Astrocyte (in vitro differentiated cells and primary cell): Measurements from ENCODE around the gene LRSAM1. TPM values are rescaled to one million over a fixed set of nuclear protein-coding genes. Genes with fewer than 3 reads are reported as not detected.
A peak's percentile ranks its signal among the peaks of the same experiment; 100 is the strongest.

Experiments
- DNase-seq: peaks from one replicate; pipeline ENCODE4 v3.0.0-alpha.2; 2010; ENCODE audit warnings: low read depth
- FAIRE-seq: peaks from 2 replicates; lab custom pipeline; 2011; peaks lifted over from hg19 to GRCh38; lab: Jason Lieb, UNC
- H2AFZ ChIP-seq: 2 replicates; pipeline ENCODE4 v1.6.0; 2012; ENCODE audit warnings: low read depth, low read length, inconsistent platforms
- H3K27ac ChIP-seq: 2 replicates; pipeline ENCODE4 v1.5.1; 2011; ENCODE audit warnings: low read depth, low read length, inconsistent platforms
- H3K27me3 ChIP-seq: 2 replicates; pipeline ENCODE4 v1.6.0; 2011; ENCODE audit warnings: low read length, inconsistent platforms; ENCODE audit not compliant: insufficient read depth
- H3K36me3 ChIP-seq: 2 replicates; pipeline ENCODE4 v1.5.1; 2011; ENCODE audit warnings: low read length, inconsistent platforms; ENCODE audit not compliant: insufficient read depth
- H3K4me1 ChIP-seq: 2 replicates; pipeline ENCODE4 v1.5.1; 2011; ENCODE audit warnings: low read length, inconsistent platforms; ENCODE audit not compliant: insufficient read depth
- H3K4me2 ChIP-seq: 2 replicates; pipeline ENCODE4 v1.6.0; 2012; ENCODE audit warnings: low read length, inconsistent platforms
- H3K4me3 ChIP-seq: 2 replicates; pipeline ENCODE4 v1.5.1; 2011; ENCODE audit warnings: low read depth, mild to moderate bottlenecking, low read length, inconsistent platforms; ENCODE audit not compliant: insufficient read depth
- H3K79me2 ChIP-seq: 2 replicates; pipeline ENCODE4 v1.6.0; 2012; ENCODE audit warnings: mild to moderate bottlenecking, low read length, inconsistent platforms; ENCODE audit not compliant: insufficient read depth
- H3K9ac ChIP-seq: 2 replicates; pipeline ENCODE4 v1.6.0; 2012; ENCODE audit warnings: mild to moderate bottlenecking, low read length, inconsistent platforms
- H3K9me3 ChIP-seq: 2 replicates; pipeline ENCODE4 v1.5.1; 2012; ENCODE audit warnings: low read depth, mild to moderate bottlenecking, low read length, inconsistent platforms; ENCODE audit not compliant: insufficient read depth
- H4K20me1 ChIP-seq: 2 replicates; pipeline ENCODE4 v1.6.0; 2012; ENCODE audit warnings: low read length, inconsistent platforms; ENCODE audit not compliant: insufficient read depth
- H3K27ac Mint-ChIP-seq: one replicate; pipeline ENCODE4 v1.8.0; 2021; ENCODE audit warnings: mild to moderate bottlenecking, mixed read lengths; ENCODE audit not compliant: unreplicated experiment
- H3K27me3 Mint-ChIP-seq: one replicate; pipeline ENCODE4 v1.8.0; 2021; ENCODE audit warnings: low read depth, mixed read lengths; ENCODE audit not compliant: unreplicated experiment
- H3K36me3 Mint-ChIP-seq: one replicate; pipeline ENCODE4 v1.8.0; 2021; ENCODE audit warnings: low read depth, mixed read lengths; ENCODE audit not compliant: unreplicated experiment
- H3K4me1 Mint-ChIP-seq: one replicate; pipeline ENCODE4 v1.8.0; 2021; ENCODE audit warnings: low read depth, mixed read lengths; ENCODE audit not compliant: unreplicated experiment
- H3K4me3 Mint-ChIP-seq: one replicate; pipeline ENCODE4 v1.8.0; 2021; ENCODE audit warnings: mild to moderate bottlenecking, moderate library complexity, mixed read lengths; ENCODE audit not compliant: unreplicated experiment
- H3K9me3 Mint-ChIP-seq: one replicate; pipeline ENCODE4 v1.8.0; 2021; ENCODE audit warnings: mild to moderate bottlenecking, mixed read lengths; ENCODE audit not compliant: unreplicated experiment
- EZH2 ChIP-seq: IDR thresholded peaks from 2 replicates; pipeline ENCODE4 v1.6.1; 2012; ENCODE audit warnings: mild to moderate bottlenecking, low read length, inconsistent platforms; ENCODE audit not compliant: insufficient read depth
- total RNA-seq: library from RNA; stranded (reverse); gene quantifications from 2 replicates; pipeline ENCODE4 v1.2.1, GENCODE V29; 2021
- TF ChIP-seq, protein P1 (sequence below): IDR thresholded peaks from 2 replicates; pipeline ENCODE4 v1.5.1; 2011; ENCODE audit warnings: low read depth, mild to moderate bottlenecking, inconsistent platforms, low read length, moderate library complexity; ENCODE audit not compliant: insufficient read depth

The LRSAM1 gene
- total RNA-seq, 1 donor from 2014 or later, result 18.7 TPM

GRCh38 chr9:127506814-127507750, 55.8 kb downstream of the LRSAM1 start:
- H3K4me2 ChIP-seq, result peak overlapping the region; percentile 45
- peak overlapping the region; percentile 34 for H3K27ac ChIP-seq
- DNase-seq (peak; percentile 78), FAIRE-seq (no peak)
- Mint-ChIP-seq H3K4me1 (peaks cover 18% of the 10 kb centered on the region), H3K27me3 (no peaks in the 10 kb centered on the region), H3K4me3 (no peak overlapping the region), H3K36me3 (peaks cover 8% of the 10 kb centered on the region), H3K9me3 (no peaks in the 10 kb centered on the region), H3K27ac (peak overlapping the region; percentile 53)
- TF ChIP-seq, protein P1, sequence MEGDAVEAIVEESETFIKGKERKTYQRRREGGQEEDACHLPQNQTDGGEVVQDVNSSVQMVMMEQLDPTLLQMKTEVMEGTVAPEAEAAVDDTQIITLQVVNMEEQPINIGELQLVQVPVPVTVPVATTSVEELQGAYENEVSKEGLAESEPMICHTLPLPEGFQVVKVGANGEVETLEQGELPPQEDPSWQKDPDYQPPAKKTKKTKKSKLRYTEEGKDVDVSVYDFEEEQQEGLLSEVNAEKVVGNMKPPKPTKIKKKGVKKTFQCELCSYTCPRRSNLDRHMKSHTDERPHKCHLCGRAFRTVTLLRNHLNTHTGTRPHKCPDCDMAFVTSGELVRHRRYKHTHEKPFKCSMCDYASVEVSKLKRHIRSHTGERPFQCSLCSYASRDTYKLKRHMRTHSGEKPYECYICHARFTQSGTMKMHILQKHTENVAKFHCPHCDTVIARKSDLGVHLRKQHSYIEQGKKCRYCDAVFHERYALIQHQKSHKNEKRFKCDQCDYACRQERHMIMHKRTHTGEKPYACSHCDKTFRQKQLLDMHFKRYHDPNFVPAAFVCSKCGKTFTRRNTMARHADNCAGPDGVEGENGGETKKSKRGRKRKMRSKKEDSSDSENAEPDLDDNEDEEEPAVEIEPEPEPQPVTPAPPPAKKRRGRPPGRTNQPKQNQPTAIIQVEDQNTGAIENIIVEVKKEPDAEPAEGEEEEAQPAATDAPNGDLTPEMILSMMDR, result no peak
- H3K4me1 ChIP-seq, result peaks cover 36% of the 10 kb centered on the region
- no peaks in the 10 kb centered on the region for H3K27me3 ChIP-seq
- H4K20me1 ChIP-seq, result peaks cover 48% of the 10 kb centered on the region
- H3K4me3 ChIP-seq, result no peak overlapping the region
- H3K9ac ChIP-seq, result peak overlapping the region; percentile 23
- peaks cover 43% of the 10 kb centered on the region for H3K79me2 ChIP-seq
- H3K9me3 ChIP-seq, result no peaks in the 10 kb centered on the region
- peaks cover 16% of the 10 kb centered on the region for H3K36me3 ChIP-seq
- no peak overlapping the region for H2AFZ ChIP-seq

DNA sequence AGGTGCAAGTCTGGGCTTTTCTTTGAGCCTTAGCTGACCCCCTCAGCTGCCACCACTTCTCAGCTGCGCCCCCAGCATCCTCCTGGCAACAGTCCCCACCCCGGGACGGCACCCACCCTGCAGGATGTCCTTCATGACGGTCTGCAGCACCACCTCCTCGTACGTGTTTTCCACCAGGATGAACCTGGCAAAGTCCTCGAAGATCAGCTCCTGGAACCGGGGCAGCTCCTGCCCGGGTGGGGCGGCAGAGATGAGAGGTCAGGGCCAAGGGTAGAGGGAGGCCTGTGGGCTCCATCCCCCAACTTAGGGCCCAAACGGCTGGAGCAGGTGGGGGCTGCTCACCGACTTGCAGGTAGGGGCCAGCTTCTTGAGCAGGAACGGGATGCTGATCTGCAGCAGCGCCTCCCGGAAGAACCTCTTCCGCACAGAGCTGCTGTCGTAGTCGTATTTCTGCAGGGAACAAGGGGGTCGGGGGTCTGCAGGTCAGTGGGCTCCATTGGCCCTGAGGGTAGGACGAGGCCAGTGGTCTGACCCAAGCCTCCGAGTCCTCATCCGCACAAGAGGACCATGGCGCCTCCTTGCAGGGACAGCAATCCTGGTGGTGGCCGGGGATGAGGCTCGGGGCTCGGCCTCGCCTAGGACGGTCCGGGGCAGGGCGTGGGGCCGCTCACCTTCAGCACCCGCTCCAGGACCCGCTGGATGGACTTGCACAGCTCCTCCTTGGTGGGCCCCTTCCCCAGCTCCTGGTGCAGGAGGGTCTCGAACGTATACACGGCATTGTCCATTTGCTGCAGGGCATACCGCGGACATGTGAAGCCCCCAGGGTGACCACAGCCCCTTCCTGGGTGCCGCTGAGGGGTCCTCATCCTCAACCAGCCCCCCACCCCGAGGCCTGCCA, 56.7 kb downstream of the LRSAM1 start:
- Histone ChIP-seq H3K9ac (no peak overlapping the region), H3K79me2 (peaks cover 51% of the 10 kb centered on the region), H3K27me3 (no peaks in the 10 kb centered on the region), H3K4me3 (no peak overlapping the region), H2AFZ (no peak overlapping the region), H3K27ac (peak overlapping the region; percentile 18), H3K36me3 (peaks cover 22% of the 10 kb centered on the region), H3K9me3 (no peaks in the 10 kb centered on the region), H4K20me1 (peaks cover 52% of the 10 kb centered on the region), H3K4me2 (peak overlapping the region; percentile 45), H3K4me1 (peaks cover 36% of the 10 kb centered on the region)
- Mint-ChIP-seq H3K4me3 (no peak overlapping the region), H3K4me1 (peaks cover 18% of the 10 kb centered on the region), H3K27me3 (no peaks in the 10 kb centered on the region), H3K27ac (peak overlapping the region; percentile 53), H3K9me3 (no peaks in the 10 kb centered on the region), H3K36me3 (peaks cover 13% of the 10 kb centered on the region)
- FAIRE-seq (no peak), DNase-seq (no peak)
- no peak for TF ChIP-seq EZH2

DNA sequence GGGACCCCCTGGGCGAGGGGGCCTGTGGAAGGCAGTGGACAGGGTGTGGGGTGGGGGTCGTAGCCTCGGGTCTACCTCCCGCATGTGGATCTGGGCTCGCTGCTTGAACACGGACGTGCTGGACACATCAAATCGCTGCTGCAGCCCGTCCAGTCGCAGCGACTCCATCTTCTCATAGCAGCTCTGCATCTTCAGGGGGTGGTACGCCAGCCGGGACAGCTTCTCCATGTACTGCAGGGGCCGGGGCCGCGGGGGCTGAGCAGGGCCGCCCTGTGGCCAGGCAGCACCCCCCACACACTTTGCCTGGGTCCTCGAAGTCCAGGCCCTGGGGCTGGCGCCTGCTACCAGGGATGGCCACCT, 57.6 kb downstream of the LRSAM1 start:
- no peak for TF ChIP-seq EZH2
- TF ChIP-seq, protein P1, result no peak
- DNase-seq, result no peak
- H3K79me2 ChIP-seq, result peaks cover 56% of the 10 kb centered on the region

More for the DNA sequence above, 57.6 kb downstream of the LRSAM1 start:
- H3K9me3 Mint-ChIP-seq, result no peaks in the 10 kb centered on the region
- no peak overlapping the region for H3K27ac Mint-ChIP-seq
- Histone ChIP-seq H3K36me3 (peaks cover 29% of the 10 kb centered on the region), H3K9me3 (no peaks in the 10 kb centered on the region), H3K27me3 (no peaks in the 10 kb centered on the region), H3K4me2 (no peak overlapping the region), H3K4me1 (peaks cover 32% of the 10 kb centered on the region), H3K27ac (no peak overlapping the region), H4K20me1 (peaks cover 51% of the 10 kb centered on the region), H3K4me3 (no peak overlapping the region), H2AFZ (no peak overlapping the region), H3K9ac (no peak overlapping the region)
- no peak for FAIRE-seq
- peaks cover 18% of the 10 kb centered on the region for H3K36me3 Mint-ChIP-seq
- H3K4me3 Mint-ChIP-seq, result no peak overlapping the region
- no peaks in the 10 kb centered on the region for H3K27me3 Mint-ChIP-seq
- peaks cover 17% of the 10 kb centered on the region for H3K4me1 Mint-ChIP-seq
